Activated CD4-positive, alpha-beta memory T cell treated with anti-CD3 and anti-CD28 coated beads, Interleukin-2, amount 10 ng/mL, durations not matched to agents 7 days and 5 days (primary cell): Measurements from ENCODE around the gene LRRC70. TPM values are rescaled to one million over a fixed set of nuclear protein-coding genes. Genes with fewer than 3 reads are reported as not detected.

Experiments used
- CTCF ChIA-PET: fragments of 350-600 bp; sonication (Branson Sonifier 250); formaldehyde crosslinking; loops from one replicate; lab custom pipeline; 2021; ENCODE audit warnings: antibody characterized with exemption, inconsistent platforms; lab: Charles Lee
- POLR2A ChIA-PET: fragments of 350-600 bp; sonication (Branson Sonifier 250); formaldehyde crosslinking; loops from one replicate; lab custom pipeline; 2021; ENCODE audit warnings: antibody characterized with exemption; lab: Charles Lee
- DNase-seq: peaks from one replicate; pipeline ENCODE4 v3.0.0-alpha.2; 2020
- H3K27ac Mint-ChIP-seq: one replicate; pipeline ENCODE4 v1.8.0; 2021; ENCODE audit warnings: mild to moderate bottlenecking, mixed read lengths
- H3K27me3 Mint-ChIP-seq: one replicate; pipeline ENCODE4 v1.8.0; 2021; ENCODE audit warnings: mixed read lengths
- H3K36me3 Mint-ChIP-seq: one replicate; pipeline ENCODE4 v1.8.0; 2021; ENCODE audit warnings: low read depth, mixed read lengths
- H3K4me1 Mint-ChIP-seq: one replicate; pipeline ENCODE4 v1.8.0; 2021; ENCODE audit warnings: mixed read lengths
- H3K4me3 Mint-ChIP-seq: one replicate; pipeline ENCODE4 v1.8.0; 2021; ENCODE audit warnings: mild to moderate bottlenecking, mixed read lengths
- H3K9me3 Mint-ChIP-seq: one replicate; pipeline ENCODE4 v1.8.0; 2021; ENCODE audit warnings: mixed read lengths
- total RNA-seq, 2 experiments: library from RNA; stranded (reverse); gene quantifications; one replicate each; pipeline ENCODE4 v1.2.3, GENCODE V29; 2021

Gene LRRC70
- total RNA-seq, 2 experiments from 2014 or later, result 0.95 to 1.2 TPM

DNA sequence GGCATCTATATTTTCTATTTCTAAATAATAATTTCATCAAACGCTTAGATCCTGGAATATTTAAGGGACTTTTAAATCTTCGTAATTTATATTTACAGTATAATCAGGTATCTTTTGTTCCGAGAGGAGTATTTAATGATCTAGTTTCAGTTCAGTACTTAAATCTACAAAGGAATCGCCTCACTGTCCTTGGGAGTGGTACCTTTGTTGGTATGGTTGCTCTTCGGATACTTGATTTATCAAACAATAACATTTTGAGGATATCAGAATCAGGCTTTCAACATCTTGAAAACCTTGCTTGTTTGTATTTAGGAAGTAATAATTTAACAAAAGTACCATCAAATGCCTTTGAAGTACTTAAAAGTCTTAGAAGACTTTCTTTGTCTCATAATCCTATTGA is 1.1 kb downstream of the LRRC70 start:
- no peak for DNase-seq
- ChIA-PET POLR2A (no interaction called here), CTCF (no interaction called here)
- H3K27me3 Mint-ChIP-seq, result no peaks in the 10 kb centered on the region
- H3K4me3 Mint-ChIP-seq, result no peak overlapping the region
- no peak overlapping the region for H3K27ac Mint-ChIP-seq
- no peaks in the 10 kb centered on the region for H3K9me3 Mint-ChIP-seq
- peaks cover 13% of the 10 kb centered on the region for H3K36me3 Mint-ChIP-seq
- H3K4me1 Mint-ChIP-seq, result peaks cover 44% of the 10 kb centered on the region

DNA sequence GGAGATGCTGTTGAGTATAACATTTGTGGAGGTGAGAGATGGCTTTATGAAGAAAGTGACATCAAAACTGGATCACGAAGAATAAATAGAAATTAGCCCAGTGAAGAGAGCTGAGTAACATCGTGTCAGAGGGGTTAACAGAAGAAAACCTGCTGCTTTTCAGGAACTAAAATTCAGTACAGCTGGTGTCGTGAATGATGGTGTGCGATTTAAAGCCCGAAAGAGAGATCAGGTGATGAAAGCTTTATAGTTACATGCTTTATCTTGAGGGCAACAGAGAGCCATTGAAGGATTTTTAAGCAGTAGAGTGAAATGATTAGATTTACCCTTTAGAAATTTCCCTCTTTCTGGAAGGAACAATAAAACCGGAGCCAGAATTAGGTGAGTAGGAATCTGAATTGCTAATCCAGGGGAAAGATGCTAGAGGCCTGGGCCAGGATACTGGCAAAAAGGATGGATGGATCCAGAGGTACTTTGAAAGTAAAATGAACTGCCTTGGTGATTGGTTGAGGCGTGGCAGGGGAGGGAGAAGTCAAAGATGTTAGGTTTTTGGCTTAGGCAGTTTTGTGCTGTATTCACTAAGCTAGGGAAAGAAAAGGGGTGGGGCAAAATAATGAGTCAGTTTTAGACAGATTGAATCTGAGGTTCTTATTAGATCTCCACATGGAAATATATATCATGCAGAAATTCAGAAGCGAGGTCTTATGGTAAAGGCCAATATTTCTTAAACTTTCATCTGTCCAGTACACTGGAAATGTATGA is 3.4 kb downstream of the LRRC70 start:
- Mint-ChIP-seq H3K9me3 (no peaks in the 10 kb centered on the region), H3K27me3 (no peaks in the 10 kb centered on the region), H3K4me3 (no peak overlapping the region), H3K36me3 (peaks cover 11% of the 10 kb centered on the region), H3K27ac (no peak overlapping the region), H3K4me1 (peaks cover 42% of the 10 kb centered on the region)
- no peak for DNase-seq
- CTCF ChIA-PET, result no interaction called here
- POLR2A ChIA-PET, result no interaction called here

DNA sequence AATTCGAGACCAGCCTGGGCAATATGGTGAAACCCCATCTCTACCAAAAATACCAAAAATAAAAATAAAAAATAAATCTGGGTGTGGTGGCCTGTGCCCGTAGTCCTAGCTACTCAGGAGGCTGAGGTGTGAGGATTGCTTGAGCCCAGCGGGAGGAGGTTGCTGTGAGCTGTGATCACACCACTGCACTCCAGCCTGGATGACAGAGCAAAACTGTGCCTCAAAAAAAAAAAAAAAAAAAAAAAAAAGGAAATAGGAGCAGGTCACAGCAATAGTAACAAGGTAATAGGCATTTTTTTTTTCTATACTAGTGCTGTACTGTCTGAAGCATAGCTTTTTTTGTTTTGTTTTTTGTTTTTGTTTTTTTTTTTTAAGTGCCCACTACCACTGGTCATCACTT is 5.8 kb downstream of the LRRC70 start:
- H3K4me1 Mint-ChIP-seq, result peaks cover 29% of the 10 kb centered on the region
- no peak overlapping the region for H3K27ac Mint-ChIP-seq
- no peak overlapping the region for H3K4me3 Mint-ChIP-seq
- no peak for DNase-seq
- H3K27me3 Mint-ChIP-seq, result no peaks in the 10 kb centered on the region
- no peaks in the 10 kb centered on the region for H3K9me3 Mint-ChIP-seq
- H3K36me3 Mint-ChIP-seq, result peaks cover 21% of the 10 kb centered on the region
- ChIA-PET POLR2A (no interaction called here), CTCF (no interaction called here)

DNA sequence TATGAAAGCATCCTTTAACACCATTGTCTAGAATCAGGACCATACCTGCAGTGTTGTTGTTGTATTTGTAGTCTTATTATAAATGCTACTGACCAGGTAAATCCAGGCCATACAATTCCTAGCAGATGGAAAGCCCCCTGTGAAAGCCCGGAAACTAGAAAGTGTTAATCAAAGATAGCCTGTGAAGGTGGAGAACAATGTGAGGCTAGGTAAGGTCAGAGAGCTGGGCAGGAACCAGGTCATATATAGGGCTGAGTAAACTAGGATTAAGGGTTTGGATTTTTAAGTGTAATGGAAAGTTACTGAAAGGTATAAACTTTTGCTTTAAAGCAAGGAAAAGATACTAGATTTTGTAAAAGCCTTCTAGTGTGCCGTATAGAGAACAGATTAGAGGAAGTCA is 6.7 kb downstream of the LRRC70 start:
- H3K9me3 Mint-ChIP-seq, result no peaks in the 10 kb centered on the region
- peak overlapping the region; percentile 6 for H3K27ac Mint-ChIP-seq
- peaks cover 20% of the 10 kb centered on the region for H3K36me3 Mint-ChIP-seq
- H3K27me3 Mint-ChIP-seq, result no peaks in the 10 kb centered on the region
- H3K4me3 Mint-ChIP-seq, result no peak overlapping the region
- ChIA-PET POLR2A (no interaction called here), CTCF (no interaction called here)
- peaks cover 29% of the 10 kb centered on the region for H3K4me1 Mint-ChIP-seq
- no peak for DNase-seq

DNA sequence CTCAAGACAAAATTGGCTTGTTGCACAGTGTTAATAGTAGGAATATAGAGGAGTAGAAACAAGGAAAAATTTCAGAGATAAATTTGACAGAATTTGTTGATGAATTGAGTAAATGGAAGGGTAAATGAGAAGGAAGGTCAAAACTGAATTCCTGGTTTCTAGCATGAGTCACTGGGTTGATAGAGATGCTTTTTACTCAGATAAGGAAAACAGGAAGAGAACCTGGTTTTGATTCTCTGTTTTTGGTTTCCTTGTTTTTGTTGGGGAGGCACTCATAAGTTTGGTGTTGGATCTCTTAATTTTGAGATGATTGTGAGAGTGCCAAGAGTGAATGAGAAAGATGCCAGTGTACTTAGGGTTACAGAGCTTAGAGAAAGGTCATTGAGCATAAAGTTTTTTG is 7.1 kb downstream of the LRRC70 start:
- no peaks in the 10 kb centered on the region for H3K9me3 Mint-ChIP-seq
- ChIA-PET POLR2A (no interaction called here), CTCF (no interaction called here)
- peak overlapping the region; percentile 6 for H3K27ac Mint-ChIP-seq
- peaks cover 16% of the 10 kb centered on the region for H3K36me3 Mint-ChIP-seq
- H3K4me3 Mint-ChIP-seq, result no peak overlapping the region
- no peaks in the 10 kb centered on the region for H3K27me3 Mint-ChIP-seq
- H3K4me1 Mint-ChIP-seq, result peaks cover 25% of the 10 kb centered on the region
- DNase-seq, result no peak

DNA sequence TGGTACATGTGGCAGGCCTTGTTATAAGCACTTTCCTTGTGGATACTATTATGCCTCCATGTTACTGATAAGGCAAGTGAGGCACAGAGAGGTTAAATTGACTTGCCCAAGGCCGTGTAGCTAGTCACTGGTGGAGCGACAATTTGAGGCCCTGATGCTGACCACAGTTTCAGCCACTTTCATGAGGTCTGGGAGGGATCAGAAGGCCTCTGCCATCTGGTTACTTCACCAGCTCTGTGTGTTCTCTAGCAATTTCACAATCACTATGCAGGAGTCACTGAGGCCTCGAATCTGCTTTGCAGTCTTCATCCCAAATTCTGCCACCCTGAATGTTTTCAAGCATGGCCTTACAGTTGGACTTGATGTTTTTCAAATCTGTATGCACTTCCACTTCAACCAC is 9.1 kb downstream of the LRRC70 start:
- Mint-ChIP-seq H3K9me3 (no peaks in the 10 kb centered on the region), H3K4me3 (no peak overlapping the region), H3K4me1 (peaks cover 16% of the 10 kb centered on the region), H3K36me3 (peaks cover 26% of the 10 kb centered on the region), H3K27ac (peak overlapping the region; percentile 11), H3K27me3 (no peaks in the 10 kb centered on the region)
- no peak for DNase-seq
- ChIA-PET POLR2A (no interaction called here), CTCF (interaction anchor here (1.2 to 1.3 kb wide), 2 partner anchors 9 to 185 kb away, joined by 3 to 5 read pairs; partner anchors contain the start of gene LRRC70)

DNA sequence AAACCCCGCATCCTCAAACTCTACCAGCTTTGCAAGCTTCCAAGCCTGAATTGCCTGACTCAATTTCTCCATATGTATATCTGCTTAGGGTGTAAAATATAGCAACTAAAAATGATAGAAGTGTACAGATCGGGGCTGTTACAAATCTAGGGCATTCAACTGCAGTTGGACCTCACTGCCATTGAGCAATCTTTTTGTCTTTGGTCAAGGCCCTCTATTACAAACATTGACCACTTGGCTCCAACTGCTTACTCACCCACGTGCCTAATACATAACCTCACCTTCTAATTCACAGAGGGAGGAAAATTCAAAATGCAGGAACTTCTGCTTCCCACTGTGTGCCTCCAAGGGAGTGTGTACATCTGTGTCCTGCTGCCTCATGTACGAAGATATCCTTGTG is 10.0 kb downstream of the LRRC70 start:
- no peaks in the 10 kb centered on the region for H3K27me3 Mint-ChIP-seq
- DNase-seq, result no peak
- H3K9me3 Mint-ChIP-seq, result no peaks in the 10 kb centered on the region
- peaks cover 16% of the 10 kb centered on the region for H3K4me1 Mint-ChIP-seq
- CTCF ChIA-PET, result interaction anchor here (1.3 kb wide), 1 partner anchor 186 kb away, joined by 3 read pairs; no protein-coding TSS in a partner anchor
- H3K4me3 Mint-ChIP-seq, result no peak overlapping the region
- POLR2A ChIA-PET, result no interaction called here
- H3K36me3 Mint-ChIP-seq, result peaks cover 32% of the 10 kb centered on the region
- no peak overlapping the region for H3K27ac Mint-ChIP-seq

DNA sequence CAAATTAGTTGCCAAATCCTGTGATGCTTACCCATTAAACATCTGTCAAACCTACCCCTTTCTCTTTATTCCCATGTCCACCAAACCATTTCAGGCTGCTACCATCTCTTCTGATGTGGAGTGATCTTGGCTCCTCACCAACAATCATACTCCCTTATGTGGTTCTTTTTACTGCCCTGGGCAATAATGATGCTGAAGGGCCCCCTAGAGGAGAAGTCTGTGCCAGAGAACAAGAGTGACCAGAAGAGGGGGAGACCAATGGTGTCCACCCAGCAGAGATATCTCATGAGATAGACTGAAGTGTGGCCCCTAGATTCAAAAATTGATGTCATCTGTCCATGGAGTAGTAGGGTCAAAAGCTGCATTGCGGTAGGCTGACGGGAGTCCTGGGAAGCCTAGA is 10.9 kb downstream of the LRRC70 start:
- Mint-ChIP-seq H3K4me1 (peaks cover 14% of the 10 kb centered on the region), H3K4me3 (no peak overlapping the region), H3K27me3 (no peaks in the 10 kb centered on the region), H3K36me3 (peaks cover 32% of the 10 kb centered on the region), H3K9me3 (no peaks in the 10 kb centered on the region), H3K27ac (no peak overlapping the region)
- ChIA-PET POLR2A (no interaction called here), CTCF (no interaction called here)
- DNase-seq, result no peak

DNA sequence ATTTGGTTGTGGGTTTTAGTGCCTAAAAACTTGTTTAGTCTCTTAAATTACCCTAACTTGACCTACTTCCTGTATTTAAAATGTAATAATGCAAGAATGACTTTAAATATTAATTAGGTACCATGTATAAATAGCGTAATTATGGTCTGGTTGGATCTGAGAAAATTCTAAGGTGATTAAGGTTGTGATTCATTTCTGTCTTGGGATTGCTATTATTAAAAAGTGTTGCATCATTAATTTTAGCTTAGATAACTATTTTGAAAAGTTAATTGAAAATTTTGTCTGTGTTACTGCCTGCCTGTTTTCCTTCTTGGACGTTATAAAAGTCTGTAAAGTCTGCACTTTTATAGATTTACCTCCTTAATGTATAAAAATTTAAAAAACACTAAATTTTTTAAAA is 11.8 kb downstream of the LRRC70 start:
- H3K27ac Mint-ChIP-seq, result no peak overlapping the region
- no peak for DNase-seq
- peaks cover 32% of the 10 kb centered on the region for H3K36me3 Mint-ChIP-seq
- ChIA-PET CTCF (no interaction called here), POLR2A (no interaction called here)
- no peaks in the 10 kb centered on the region for H3K27me3 Mint-ChIP-seq
- peaks cover 8% of the 10 kb centered on the region for H3K4me1 Mint-ChIP-seq
- H3K4me3 Mint-ChIP-seq, result no peak overlapping the region
- H3K9me3 Mint-ChIP-seq, result no peaks in the 10 kb centered on the region

DNA sequence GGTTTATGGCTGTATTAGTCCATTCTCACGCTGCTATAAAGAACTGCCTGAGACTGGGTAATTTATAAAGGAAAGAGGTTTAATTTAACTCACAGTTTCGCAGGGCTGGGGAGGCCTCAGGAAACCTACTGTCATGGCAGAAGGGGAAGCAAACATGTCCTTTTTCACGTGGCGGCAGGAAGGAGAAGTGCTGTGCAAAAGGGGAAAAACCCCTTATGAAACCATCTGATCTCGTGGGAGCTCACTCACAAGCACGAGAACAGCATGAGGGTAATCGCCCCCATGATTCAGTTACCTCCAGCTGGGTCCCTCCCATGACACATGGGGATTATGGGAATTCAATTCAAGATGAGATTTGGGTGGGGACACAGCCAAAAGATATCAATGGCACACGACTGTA is 13.9 kb downstream of the LRRC70 start:
- Mint-ChIP-seq H3K4me1 (no peaks in the 10 kb centered on the region), H3K27me3 (no peaks in the 10 kb centered on the region), H3K27ac (no peak overlapping the region), H3K36me3 (peaks cover 32% of the 10 kb centered on the region), H3K4me3 (no peak overlapping the region), H3K9me3 (no peaks in the 10 kb centered on the region)
- ChIA-PET CTCF (no interaction called here), POLR2A (interaction anchor here (1.2 kb wide), 1 partner anchor 13 kb away, joined by 3 read pairs; no protein-coding TSS in a partner anchor)
- DNase-seq, result no peak

DNA sequence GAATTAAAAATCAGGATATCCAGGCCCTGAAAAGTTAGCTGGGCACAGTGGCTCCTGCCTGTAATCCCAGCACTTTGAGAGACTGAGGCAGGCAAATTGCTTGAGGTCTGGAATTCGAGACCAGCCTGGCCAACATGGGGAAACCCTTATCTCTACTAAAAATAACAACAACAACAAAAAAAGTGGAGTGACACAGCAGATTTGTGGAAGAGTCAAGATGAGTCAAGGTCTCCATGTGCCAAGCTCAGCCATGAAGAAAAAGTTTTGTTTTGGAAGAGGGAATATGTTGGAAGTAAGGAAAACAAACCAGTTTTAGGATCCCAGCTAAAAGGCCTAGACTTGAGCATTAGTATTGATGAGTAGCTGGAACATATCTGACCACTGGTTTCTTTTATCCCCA is 14.7 kb downstream of the LRRC70 start:
- ChIA-PET POLR2A (no interaction called here), CTCF (no interaction called here)
- peaks cover 30% of the 10 kb centered on the region for H3K36me3 Mint-ChIP-seq
- no peak overlapping the region for H3K4me3 Mint-ChIP-seq
- H3K27ac Mint-ChIP-seq, result no peak overlapping the region
- no peaks in the 10 kb centered on the region for H3K9me3 Mint-ChIP-seq
- no peaks in the 10 kb centered on the region for H3K27me3 Mint-ChIP-seq
- DNase-seq, result no peak
- no peaks in the 10 kb centered on the region for H3K4me1 Mint-ChIP-seq

DNA sequence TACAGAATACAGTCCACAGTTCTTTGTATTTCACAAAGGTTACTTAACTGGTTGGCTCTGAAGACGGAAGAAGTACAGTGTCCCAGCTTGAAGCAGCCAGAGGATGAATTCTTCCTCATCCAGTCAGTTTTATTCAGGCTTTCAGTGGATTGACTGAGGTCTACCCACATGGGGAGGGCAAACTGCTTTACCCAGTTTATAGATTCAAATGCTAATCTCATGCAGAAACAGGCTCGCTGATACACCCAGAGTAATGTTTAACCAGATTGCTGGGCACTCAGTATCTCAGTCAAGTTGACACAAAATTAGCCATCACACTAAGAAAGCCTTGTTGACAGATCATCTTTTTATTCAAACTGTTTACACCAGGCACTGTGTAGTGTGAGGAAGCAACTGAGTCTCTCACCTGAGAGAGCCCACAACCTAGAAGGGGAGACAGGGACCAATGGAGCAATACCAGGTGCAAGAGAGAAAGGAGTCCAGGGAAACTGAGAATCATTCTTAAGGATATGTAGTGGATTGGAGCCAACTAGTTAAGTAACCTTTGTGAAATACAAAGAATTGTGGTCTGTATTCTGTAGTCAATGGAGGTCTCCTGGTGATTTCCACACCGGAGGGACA is 15.9 kb downstream of the LRRC70 start:
- peaks cover 22% of the 10 kb centered on the region for H3K36me3 Mint-ChIP-seq
- CTCF ChIA-PET, result no interaction called here
- H3K27ac Mint-ChIP-seq, result no peak overlapping the region
- POLR2A ChIA-PET, result no interaction called here
- H3K4me1 Mint-ChIP-seq, result no peaks in the 10 kb centered on the region
- H3K9me3 Mint-ChIP-seq, result no peaks in the 10 kb centered on the region
- H3K4me3 Mint-ChIP-seq, result no peak overlapping the region
- no peak for DNase-seq
- no peaks in the 10 kb centered on the region for H3K27me3 Mint-ChIP-seq

DNA sequence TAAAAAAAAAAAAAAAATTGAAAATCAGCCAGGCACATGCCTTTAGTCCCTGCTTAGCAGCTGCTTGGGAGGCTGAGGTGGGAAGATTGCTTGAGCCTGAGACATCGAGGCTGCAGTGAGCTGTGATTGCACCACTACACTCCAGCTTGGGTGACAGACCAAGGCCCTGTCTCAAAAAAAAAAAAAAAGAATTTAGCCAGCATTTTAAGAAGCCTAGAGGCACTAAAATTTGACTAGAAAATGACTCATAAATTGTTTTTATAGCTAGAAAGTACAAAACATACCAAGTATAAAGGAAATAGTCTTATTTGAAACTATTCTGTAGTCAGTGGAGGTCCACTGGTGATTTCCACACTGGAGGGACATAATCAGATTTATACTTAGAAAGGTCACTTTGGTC is 17.5 kb downstream of the LRRC70 start:
- CTCF ChIA-PET, result no interaction called here
- Mint-ChIP-seq H3K27ac (no peak overlapping the region), H3K9me3 (no peaks in the 10 kb centered on the region)

DNA sequence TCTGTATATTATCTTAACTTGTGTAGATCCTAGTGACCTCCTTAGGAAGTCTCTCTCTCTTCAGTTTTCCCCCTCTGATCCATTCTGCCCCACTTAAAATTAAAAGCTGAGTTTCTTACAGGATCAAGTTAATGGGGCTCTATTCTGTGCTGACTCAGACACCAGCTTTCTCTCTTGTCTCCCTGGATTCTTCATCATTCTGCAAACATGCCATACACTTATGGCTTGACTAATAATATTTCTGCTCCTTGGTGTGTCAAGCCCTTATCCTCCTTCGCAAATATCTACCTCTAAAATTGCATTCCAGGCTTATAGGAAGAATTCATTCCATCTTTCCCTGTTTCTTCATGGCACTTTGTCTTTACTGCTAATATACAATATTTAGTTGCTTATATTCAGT is 18.1 kb downstream of the LRRC70 start:
- Mint-ChIP-seq H3K27ac (no peak overlapping the region), H3K36me3 (peaks cover 18% of the 10 kb centered on the region), H3K4me3 (no peak overlapping the region), H3K27me3 (no peaks in the 10 kb centered on the region), H3K9me3 (no peaks in the 10 kb centered on the region), H3K4me1 (no peaks in the 10 kb centered on the region)
- no peak for DNase-seq
- ChIA-PET CTCF (no interaction called here), POLR2A (no interaction called here)

More for the DNA sequence above, 17.5 kb downstream of the LRRC70 start:
- no peaks in the 10 kb centered on the region for H3K4me1 Mint-ChIP-seq
- H3K4me3 Mint-ChIP-seq, result no peak overlapping the region
- H3K36me3 Mint-ChIP-seq, result peaks cover 22% of the 10 kb centered on the region
- POLR2A ChIA-PET, result no interaction called here
- H3K27me3 Mint-ChIP-seq, result no peaks in the 10 kb centered on the region
- no peak for DNase-seq
